Measurements from ENCODE around the gene CASD1. TPM values are rescaled to one million over a fixed set of nuclear protein-coding genes. Genes with fewer than 3 reads are reported as not detected.

CASD1 gene
- total RNA-seq, 4 donors from 2014 or later = 18.3 to 31.3 (median 23.7) TPM

DNA sequence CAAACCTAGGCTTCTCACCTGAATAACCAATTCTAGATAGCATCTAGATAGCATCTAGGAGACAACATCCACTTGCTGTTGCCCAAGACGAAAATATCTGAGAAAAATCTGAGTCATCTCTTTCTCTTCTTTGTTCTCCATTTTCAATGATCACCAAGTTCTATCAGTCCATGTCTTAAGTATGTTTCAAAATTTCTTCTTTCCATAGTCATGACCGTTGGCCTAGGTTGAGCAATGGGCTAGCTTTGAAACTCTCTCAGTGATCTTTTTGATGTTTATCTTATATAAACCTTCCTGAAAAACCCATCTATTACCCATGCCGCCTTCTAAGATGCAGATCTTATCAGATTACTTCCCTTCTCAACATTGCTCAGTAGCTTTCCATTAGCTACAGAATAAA is 23.4 kb upstream of the CASD1 start:
- no peak for ATAC-seq
- Histone ChIP-seq H3K36me3 (no peaks in the 10 kb centered on the region), H3K4me3 (no peak overlapping the region), H3K27ac (no peak overlapping the region), H3K4me1 (no peaks in the 10 kb centered on the region), H3K27me3 (peaks cover 7% of the 10 kb centered on the region), H3K9me3 (no peaks in the 10 kb centered on the region)
- 89 to 96% methylated on average over 3 of the region's 3 CpGs for WGBS, 2 donors (ENCODE audit: low coverage in 1 of 2)
- TF ChIP-seq POLR2AphosphoS5 (IDR thresholded peaks at IDR 0.05) = no peak
- TF ChIP-seq, protein P1, sequence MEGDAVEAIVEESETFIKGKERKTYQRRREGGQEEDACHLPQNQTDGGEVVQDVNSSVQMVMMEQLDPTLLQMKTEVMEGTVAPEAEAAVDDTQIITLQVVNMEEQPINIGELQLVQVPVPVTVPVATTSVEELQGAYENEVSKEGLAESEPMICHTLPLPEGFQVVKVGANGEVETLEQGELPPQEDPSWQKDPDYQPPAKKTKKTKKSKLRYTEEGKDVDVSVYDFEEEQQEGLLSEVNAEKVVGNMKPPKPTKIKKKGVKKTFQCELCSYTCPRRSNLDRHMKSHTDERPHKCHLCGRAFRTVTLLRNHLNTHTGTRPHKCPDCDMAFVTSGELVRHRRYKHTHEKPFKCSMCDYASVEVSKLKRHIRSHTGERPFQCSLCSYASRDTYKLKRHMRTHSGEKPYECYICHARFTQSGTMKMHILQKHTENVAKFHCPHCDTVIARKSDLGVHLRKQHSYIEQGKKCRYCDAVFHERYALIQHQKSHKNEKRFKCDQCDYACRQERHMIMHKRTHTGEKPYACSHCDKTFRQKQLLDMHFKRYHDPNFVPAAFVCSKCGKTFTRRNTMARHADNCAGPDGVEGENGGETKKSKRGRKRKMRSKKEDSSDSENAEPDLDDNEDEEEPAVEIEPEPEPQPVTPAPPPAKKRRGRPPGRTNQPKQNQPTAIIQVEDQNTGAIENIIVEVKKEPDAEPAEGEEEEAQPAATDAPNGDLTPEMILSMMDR (IDR thresholded peaks at IDR 0.05) = no peak
- TF ChIP-seq POLR2A (IDR thresholded peaks at IDR 0.05) = no peak
- TF ChIP-seq EP300 (IDR thresholded peaks at IDR 0.05) = no peak

DNA sequence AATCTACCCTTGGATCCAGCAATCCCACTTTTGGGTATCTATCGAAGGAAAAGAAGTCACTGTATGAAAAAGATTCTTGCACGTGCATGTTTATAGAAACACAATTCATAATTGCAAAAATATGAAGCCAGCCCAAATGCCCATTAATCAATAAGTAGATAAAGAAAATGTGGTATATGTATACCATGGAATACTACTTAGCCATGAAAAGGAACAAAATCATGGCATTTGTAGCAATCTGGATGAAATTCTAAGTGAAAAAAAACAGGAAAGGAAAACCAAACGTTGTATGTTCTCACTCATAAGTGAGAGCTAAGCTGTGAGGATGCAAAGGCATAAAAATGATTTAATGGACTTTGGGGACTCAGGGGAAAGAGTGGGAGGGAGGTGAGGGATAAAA is 18.2 kb upstream of the CASD1 start:
- no peak for ATAC-seq
- Histone ChIP-seq H3K36me3 (no peaks in the 10 kb centered on the region), H3K27ac (no peak overlapping the region), H3K9me3 (no peaks in the 10 kb centered on the region), H3K27me3 (peaks cover 5% of the 10 kb centered on the region), H3K4me3 (no peak overlapping the region), H3K4me1 (no peaks in the 10 kb centered on the region)
- 57 to 68% methylated on average over 1 to 3 of the region's 3 CpGs for WGBS, 2 donors (ENCODE audit: low coverage in 1 of 2)
- TF ChIP-seq, protein P1 (IDR thresholded peaks at IDR 0.05) = no peak
- TF ChIP-seq POLR2AphosphoS5 (IDR thresholded peaks at IDR 0.05) (no peak), EP300 (IDR thresholded peaks at IDR 0.05) (no peak), POLR2A (IDR thresholded peaks at IDR 0.05) (no peak)

DNA sequence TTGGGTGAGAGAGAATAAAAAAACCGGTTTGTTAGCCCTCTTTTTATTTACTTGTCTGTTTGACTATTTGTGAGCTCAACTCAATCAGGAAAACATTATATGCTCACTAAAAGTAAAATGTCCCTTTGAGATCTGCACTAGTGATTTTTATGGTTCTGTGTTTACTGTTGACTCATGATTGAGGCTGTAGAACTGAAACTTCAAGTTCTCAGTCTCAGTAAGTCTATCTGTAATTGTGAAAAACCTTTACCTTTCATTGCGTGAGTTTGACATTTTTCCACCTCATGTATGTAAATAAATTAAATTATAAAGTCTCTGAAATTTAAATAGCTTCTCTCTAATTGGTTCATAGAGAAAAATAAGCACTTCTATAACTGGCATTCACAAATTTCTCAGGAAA is 17.0 kb upstream of the CASD1 start:
- TF ChIP-seq, protein P1 (IDR thresholded peaks at IDR 0.05) = no peak
- TF ChIP-seq POLR2AphosphoS5 (IDR thresholded peaks at IDR 0.05) (no peak), EP300 (IDR thresholded peaks at IDR 0.05) (no peak), POLR2A (IDR thresholded peaks at IDR 0.05) (no peak)
- Histone ChIP-seq H3K36me3 (no peaks in the 10 kb centered on the region), H3K4me1 (no peaks in the 10 kb centered on the region), H3K4me3 (no peak overlapping the region), H3K27ac (no peak overlapping the region), H3K27me3 (peaks cover 5% of the 10 kb centered on the region), H3K9me3 (peaks cover 0 to 9% (median 0%) of the 10 kb centered on the region in 3 donors)
- 81 to 91% methylated on average over 2 of the region's 2 CpGs for WGBS, 2 donors (ENCODE audit: low coverage in 1 of 2)
- no peak for ATAC-seq

DNA sequence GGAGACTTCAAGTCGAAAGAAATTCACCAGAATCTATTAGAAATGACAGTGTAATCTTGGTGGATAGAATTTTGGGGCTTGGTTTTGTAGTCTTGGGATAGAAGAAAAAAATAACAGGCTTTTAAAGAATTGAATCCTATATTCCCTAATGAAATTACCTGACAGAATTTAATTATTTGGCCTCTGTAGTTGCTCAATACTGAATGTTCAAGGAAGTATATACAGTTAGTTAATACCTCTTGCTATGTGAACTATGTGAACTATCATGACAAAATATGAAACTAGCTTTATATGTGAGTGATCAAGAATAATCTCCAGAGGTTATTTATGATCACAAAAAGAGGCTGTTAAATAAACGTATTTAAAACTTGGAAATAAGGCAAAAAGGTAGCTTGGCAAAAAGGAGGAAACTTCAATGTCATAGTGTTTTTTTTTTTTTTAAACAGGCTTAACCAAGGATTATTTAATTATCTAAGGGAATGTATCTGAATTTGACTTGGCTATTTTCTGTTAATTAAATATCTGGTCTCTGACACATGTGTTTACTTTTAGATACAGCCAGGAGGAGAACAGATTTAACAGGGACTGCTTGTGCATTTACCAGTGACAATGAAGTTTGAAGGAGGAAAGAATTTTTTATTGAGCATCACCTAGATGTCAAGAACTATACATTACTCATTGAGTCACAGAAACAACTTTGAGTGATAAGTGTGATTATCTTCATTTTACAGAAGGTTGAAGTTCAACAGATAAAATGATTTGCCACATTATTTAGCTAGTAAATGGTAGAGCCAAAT is 11.5 kb upstream of the CASD1 start:
- H3K36me3 ChIP-seq = no peaks in the 10 kb centered on the region
- peaks cover 0 to 10% (median 0%) of the 10 kb centered on the region in 3 donors for H3K9me3 ChIP-seq
- H3K27ac ChIP-seq = no peak overlapping the region
- no peak for TF ChIP-seq POLR2A (IDR thresholded peaks at IDR 0.05)
- no peak for TF ChIP-seq EP300 (IDR thresholded peaks at IDR 0.05)
- TF ChIP-seq, protein P1 (IDR thresholded peaks at IDR 0.05) = no peak
- TF ChIP-seq POLR2AphosphoS5 (IDR thresholded peaks at IDR 0.05) = no peak
- ATAC-seq = no peak
- no peak overlapping the region for H3K4me3 ChIP-seq
- WGBS, 2 donors (ENCODE audit: low coverage in 1 of 2) = 58 to 70% methylated on average over 2 of the region's 2 CpGs
- H3K4me1 ChIP-seq = no peaks in the 10 kb centered on the region
- no peaks in the 10 kb centered on the region for H3K27me3 ChIP-seq

DNA sequence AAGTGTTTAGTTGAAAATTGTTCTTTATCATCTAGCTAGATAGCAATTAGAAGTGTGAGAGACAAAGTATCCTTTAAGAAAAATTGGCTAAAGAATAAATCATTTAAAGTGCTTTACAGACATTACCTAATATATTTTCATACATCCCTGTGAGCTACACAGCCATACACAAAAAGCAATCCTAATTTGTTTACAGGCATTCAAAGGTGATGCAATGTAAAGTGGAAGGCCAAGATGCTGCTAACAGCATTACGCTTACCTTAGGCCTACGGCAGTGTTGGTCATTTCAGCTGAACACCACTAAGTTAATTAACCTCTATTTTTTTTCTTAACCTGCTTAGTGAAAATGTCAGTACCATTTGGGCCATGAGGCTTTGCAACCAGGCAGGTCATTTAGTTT is 10.7 kb upstream of the CASD1 start:
- Histone ChIP-seq H3K36me3 (no peaks in the 10 kb centered on the region), H3K27me3 (no peaks in the 10 kb centered on the region), H3K4me1 (no peaks in the 10 kb centered on the region), H3K9me3 (peaks cover 0 to 10% (median 0%) of the 10 kb centered on the region in 3 donors), H3K27ac (no peak overlapping the region), H3K4me3 (no peak overlapping the region)
- no peak for ATAC-seq
- 95 to 100% methylated on average over 2 of the region's 2 CpGs for WGBS, 2 donors (ENCODE audit: low coverage in 1 of 2)
- TF ChIP-seq EP300 (IDR thresholded peaks at IDR 0.05) (no peak), POLR2A (IDR thresholded peaks at IDR 0.05) (no peak), POLR2AphosphoS5 (IDR thresholded peaks at IDR 0.05) (no peak)
- TF ChIP-seq, protein P1 (IDR thresholded peaks at IDR 0.05) = no peak
